GM10847 (cell line): Measurements from ENCODE around the gene INPP4B.

Experiments
- POLR2A ChIP-seq: IDR thresholded peaks from 2 replicates; pipeline ENCODE4 v1.6.1; 2011; ENCODE audit not compliant: insufficient read length; ENCODE audit errors: extremely low read depth

Gene INPP4B

GRCh38 chr4:142801966-142802365, 44.1 kb downstream of the INPP4B start:
- no peak for TF ChIP-seq POLR2A

GRCh38 chr4:142781114-142781513, 65.0 kb downstream of the INPP4B start:
- no peak for TF ChIP-seq POLR2A

- TF ChIP-seq POLR2A, result no peak
Observed at GRCh38 chr4:142778900-142779299, 67.2 kb downstream of the INPP4B start.

GRCh38 chr4:142778430-142778829, 67.7 kb downstream of the INPP4B start:
- no peak for TF ChIP-seq POLR2A

GRCh38 chr4:142777045-142777743, 68.9 kb downstream of the INPP4B start:
- no peak for TF ChIP-seq POLR2A

GRCh38 chr4:142776026-142776425, 70.1 kb downstream of the INPP4B start:
- TF ChIP-seq POLR2A, result no peak

- no peak for TF ChIP-seq POLR2A
Observed at GRCh38 chr4:142773505-142773904, 72.6 kb downstream of the INPP4B start.

GRCh38 chr4:142762280-142762679, 83.8 kb downstream of the INPP4B start:
- no peak for TF ChIP-seq POLR2A

GRCh38 chr4:142752202-142752786, 93.8 kb downstream of the INPP4B start:
- TF ChIP-seq POLR2A, result no peak

- no peak for TF ChIP-seq POLR2A
Observed at GRCh38 chr4:142743121-142743825, 102.8 kb downstream of the INPP4B start.

- no peak for TF ChIP-seq POLR2A
Observed at GRCh38 chr4:142741995-142742394, 104.1 kb downstream of the INPP4B start.

- TF ChIP-seq POLR2A, result no peak
Observed at GRCh38 chr4:142728233-142728632, 117.9 kb downstream of the INPP4B start.

GRCh38 chr4:142727149-142727548, 119.0 kb downstream of the INPP4B start:
- no peak for TF ChIP-seq POLR2A

GRCh38 chr4:142725886-142726285, 120.2 kb downstream of the INPP4B start:
- no peak for TF ChIP-seq POLR2A

GRCh38 chr4:142721187-142721586, 124.9 kb downstream of the INPP4B start:
- no peak for TF ChIP-seq POLR2A

- no peak for TF ChIP-seq POLR2A
Observed at GRCh38 chr4:142719854-142720541, 126.1 kb downstream of the INPP4B start.
